ENCODE measurements around the gene RGS11.

The RGS11 gene

DNA sequence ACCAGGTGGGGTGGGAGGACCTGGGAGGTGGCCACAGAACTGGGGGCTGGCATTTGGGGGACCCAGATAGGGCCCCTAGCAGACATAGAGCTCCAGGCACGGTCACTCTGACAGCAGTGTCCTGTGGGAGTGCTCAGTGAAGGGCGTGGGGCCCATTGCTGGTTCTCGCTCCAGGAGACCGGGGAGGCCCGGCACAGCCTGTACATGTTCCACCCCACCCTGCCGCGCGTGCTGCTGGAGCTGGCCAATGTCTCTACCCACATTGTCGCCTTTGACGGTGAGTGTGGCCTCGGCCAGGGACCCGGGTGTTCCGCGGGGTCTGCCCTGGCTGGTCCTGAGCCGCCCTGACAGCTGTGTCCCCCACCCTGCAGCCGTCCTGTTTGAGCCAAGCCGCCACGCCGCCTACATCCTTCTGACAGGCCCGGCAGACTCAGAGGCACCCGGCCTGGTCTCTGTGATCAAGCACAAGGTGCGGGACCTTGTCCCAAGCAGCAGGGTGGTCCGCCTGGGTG, 11.2 kb downstream of the RGS11 start:
- no peak for DNase-seq (ENCODE audit: low read depth)
- TF ChIP-seq CTCF (IDR thresholded peaks at IDR 0.05; ENCODE audit: control insufficient read depth, insufficient read depth, low read depth, low read length, missing control alignments): no peak
- H3K4me3 ChIP-seq (ENCODE audit: control insufficient read depth, low read depth, low read length): no peak overlapping the region

DNA sequence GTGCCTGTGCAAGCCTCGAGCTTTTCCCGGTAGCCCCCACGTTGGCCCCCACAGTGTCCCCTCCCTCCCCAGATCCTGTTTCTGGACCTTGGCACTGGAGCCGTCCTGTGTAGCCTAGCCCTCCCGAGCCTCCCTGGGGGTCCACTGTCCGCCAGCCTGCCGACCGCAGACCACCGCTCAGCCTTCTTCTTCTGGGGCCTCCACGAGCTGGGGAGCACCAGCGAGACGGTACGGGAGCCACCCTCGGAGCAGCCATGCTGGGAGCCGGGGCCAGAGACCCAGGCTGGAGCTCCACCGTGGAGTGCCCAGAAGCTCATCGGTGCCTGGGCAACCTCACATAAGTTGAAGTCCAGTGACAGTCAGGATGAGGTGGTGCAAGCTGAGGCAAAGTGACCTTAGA, 11.8 kb downstream of the RGS11 start:
- DNase-seq (ENCODE audit: low read depth): no peak
- H3K4me3 ChIP-seq (ENCODE audit: control insufficient read depth, low read depth, low read length): no peak overlapping the region
- no peak for TF ChIP-seq CTCF (IDR thresholded peaks at IDR 0.05; ENCODE audit: control insufficient read depth, insufficient read depth, low read depth, low read length, missing control alignments)

DNA sequence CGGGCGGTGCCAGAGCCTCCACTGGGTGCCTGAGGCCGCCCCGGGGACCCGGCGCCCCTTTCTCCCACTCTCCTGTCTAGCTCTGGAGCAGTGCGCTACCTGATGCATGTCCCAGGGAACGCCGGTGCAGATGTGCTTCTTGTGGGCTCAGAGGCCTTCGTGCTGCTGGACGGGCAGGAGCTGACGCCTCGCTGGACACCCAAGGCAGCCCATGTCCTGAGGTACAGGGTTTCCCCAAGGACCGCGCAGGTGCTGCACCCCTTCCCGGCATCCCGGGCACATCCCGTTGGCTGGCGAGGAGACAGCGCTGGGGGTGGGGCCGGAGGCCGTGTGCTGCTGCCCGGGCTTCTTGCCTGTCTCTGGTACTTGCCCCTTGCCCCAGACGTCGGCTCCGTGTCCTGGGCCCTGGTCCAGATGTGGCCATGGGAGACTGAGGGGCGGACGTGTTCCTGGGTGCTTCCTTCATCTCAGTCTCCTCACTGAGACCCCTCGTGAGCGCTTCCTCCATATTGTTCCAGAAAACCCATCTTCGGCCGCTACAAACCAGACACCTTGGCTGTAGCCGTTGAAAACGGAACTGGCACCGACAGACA, 12.5 kb downstream of the RGS11 start:
- TF ChIP-seq CTCF (IDR thresholded peaks at IDR 0.05; ENCODE audit: control insufficient read depth, insufficient read depth, low read depth, low read length, missing control alignments): no peak
- no peak overlapping the region for H3K4me3 ChIP-seq (ENCODE audit: control insufficient read depth, low read depth, low read length)
- no peak for DNase-seq (ENCODE audit: low read depth)

DNA sequence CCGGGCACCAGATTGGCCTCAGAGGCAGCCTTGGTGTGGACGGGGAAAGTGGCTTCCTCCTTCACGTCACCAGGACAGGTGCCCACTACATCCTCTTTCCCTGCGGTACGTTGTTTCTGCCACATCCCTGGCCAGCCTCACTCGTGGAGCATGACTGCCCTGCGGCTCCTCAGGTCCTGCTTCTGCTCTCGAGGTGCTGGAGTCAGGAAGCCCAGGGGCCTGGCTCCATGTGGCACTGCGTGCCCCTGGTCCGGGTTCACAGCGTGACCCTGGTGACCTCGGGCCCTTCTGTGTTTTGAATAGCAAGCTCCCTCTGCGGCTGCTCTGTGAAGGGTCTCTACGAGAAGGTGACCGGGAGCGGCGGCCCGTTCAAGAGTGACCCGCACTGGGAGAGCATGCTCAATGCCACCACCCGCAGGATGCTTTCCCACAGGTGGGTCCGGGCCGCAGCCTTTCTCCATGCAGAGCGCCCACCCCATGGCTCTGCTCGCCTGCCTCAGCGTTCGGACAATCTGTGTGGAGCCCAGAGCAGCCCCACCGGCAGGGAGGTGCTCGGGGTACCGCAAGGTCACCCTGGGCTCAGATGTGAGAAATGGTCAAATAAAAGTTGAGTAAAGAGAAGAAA, 13.5 kb downstream of the RGS11 start:
- DNase-seq (ENCODE audit: low read depth): no peak
- TF ChIP-seq CTCF (IDR thresholded peaks at IDR 0.05; ENCODE audit: control insufficient read depth, insufficient read depth, low read depth, low read length, missing control alignments): no peak
- no peak overlapping the region for H3K4me3 ChIP-seq (ENCODE audit: control insufficient read depth, low read depth, low read length)

DNA sequence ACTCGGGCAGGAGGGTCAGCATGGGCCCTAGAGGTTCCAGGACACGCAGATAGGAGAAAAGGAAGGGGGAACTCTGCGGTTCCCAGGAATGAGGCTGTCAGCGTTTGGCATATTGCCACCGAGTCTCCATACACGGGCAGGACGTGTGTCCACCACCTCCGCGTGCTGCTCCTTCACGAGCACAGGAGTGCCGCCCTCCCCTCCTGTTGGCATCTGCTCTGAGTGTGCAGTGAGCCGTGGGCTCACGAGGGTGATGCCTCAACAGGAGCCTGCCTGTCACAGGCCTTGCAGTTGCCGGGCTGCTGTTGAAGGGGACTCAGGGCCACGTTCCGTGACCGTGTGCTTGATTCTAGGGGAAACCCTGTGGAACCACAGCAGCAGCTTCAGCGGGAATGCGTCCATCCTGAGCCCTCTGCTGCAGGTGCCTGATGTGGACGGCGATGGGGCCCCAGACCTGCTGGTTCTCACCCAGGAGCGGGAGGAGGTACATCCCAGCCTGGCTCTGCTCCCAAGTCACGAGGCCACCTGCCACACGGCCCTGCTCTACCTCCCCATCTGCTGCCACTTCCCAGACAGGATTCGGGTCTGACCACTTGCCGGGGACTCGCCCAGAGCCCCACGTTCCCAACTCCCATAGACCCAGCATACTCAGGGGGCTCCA, 14.6 kb downstream of the RGS11 start:
- TF ChIP-seq CTCF (IDR thresholded peaks at IDR 0.05; ENCODE audit: control insufficient read depth, insufficient read depth, low read depth, low read length, missing control alignments): no peak
- H3K4me3 ChIP-seq (ENCODE audit: control insufficient read depth, low read depth, low read length): no peak overlapping the region
- DNase-seq (ENCODE audit: low read depth): no peak

DNA sequence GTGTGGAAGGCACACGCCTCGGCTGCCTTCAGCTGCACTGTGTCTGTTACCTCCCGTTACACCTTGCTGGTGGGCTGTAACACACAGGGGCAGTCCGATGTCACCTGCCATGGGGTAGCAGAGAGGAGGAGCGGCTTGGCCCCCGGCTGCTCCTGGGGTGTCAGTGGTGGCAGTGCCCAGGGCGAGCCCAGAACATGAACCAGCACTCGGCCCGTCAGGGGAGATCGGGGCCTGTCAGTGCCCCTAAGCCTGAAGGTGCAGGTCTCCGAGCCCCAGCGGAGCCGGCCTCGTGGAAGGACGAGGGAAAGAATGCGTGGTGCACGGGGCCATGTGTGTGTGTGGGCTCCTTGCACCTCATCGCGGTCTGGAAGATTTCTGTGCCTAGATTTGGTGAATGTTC, 15.4 kb downstream of the RGS11 start:
- H3K4me3 ChIP-seq (ENCODE audit: control insufficient read depth, low read depth, low read length): no peak overlapping the region
- DNase-seq (ENCODE audit: low read depth): no peak
- no peak for TF ChIP-seq CTCF (IDR thresholded peaks at IDR 0.05; ENCODE audit: control insufficient read depth, insufficient read depth, low read depth, low read length, missing control alignments)
